PFSK-1 (cell line): ENCODE measurements around the gene TMEM19.

Source experiments
- FOXP2 ChIP-seq: optimal IDR thresholded peaks from 2 replicates; pipeline ENCODE3; 2011; ENCODE audit warnings: borderline replicate concordance, control low read depth, inconsistent platforms; ENCODE audit not compliant: insufficient read depth; ENCODE audit errors: extremely low read length, extremely low read depth
- POLR2AphosphoS5 ChIP-seq: IDR thresholded peaks from 2 replicates; pipeline ENCODE4 v1.6.1; 2012; ENCODE audit warnings: low read depth, mild to moderate bottlenecking, control low read depth, low read length, moderate library complexity
- SIN3A ChIP-seq: IDR thresholded peaks from 2 replicates; pipeline ENCODE4 v1.6.1; 2012; ENCODE audit warnings: mild to moderate bottlenecking, low read length, moderate library complexity, borderline replicate concordance; ENCODE audit not compliant: insufficient read depth
- TAF1 ChIP-seq: IDR thresholded peaks from 2 replicates; pipeline ENCODE4 v1.6.1; 2012; ENCODE audit warnings: low read length, control low read depth, borderline replicate concordance; ENCODE audit not compliant: insufficient read depth
- TF ChIP-seq, protein P1 (sequence below), 2 experiments: IDR thresholded peaks; 2 replicates each; pipeline versions ENCODE4 v1.6.1 to v1.8.0; 2011 to 2012; ENCODE audit warnings: low read depth in 2 of 2, low read length in 2 of 2, control low read depth in 1 of 2, inconsistent platforms in 1 of 2, mild to moderate bottlenecking in 1 of 2, moderate library complexity in 1 of 2; ENCODE audit not compliant: insufficient read depth in 1 of 2

The TMEM19 gene

GRCh38 chr12:71688961-71689570 lies 3.2 kb downstream of the TMEM19 start:
- TF ChIP-seq SIN3A = no peak

- TF ChIP-seq FOXP2 (no peak), POLR2AphosphoS5 (no peak), TAF1 (no peak), SIN3A (no peak)
- TF ChIP-seq, protein P1, sequence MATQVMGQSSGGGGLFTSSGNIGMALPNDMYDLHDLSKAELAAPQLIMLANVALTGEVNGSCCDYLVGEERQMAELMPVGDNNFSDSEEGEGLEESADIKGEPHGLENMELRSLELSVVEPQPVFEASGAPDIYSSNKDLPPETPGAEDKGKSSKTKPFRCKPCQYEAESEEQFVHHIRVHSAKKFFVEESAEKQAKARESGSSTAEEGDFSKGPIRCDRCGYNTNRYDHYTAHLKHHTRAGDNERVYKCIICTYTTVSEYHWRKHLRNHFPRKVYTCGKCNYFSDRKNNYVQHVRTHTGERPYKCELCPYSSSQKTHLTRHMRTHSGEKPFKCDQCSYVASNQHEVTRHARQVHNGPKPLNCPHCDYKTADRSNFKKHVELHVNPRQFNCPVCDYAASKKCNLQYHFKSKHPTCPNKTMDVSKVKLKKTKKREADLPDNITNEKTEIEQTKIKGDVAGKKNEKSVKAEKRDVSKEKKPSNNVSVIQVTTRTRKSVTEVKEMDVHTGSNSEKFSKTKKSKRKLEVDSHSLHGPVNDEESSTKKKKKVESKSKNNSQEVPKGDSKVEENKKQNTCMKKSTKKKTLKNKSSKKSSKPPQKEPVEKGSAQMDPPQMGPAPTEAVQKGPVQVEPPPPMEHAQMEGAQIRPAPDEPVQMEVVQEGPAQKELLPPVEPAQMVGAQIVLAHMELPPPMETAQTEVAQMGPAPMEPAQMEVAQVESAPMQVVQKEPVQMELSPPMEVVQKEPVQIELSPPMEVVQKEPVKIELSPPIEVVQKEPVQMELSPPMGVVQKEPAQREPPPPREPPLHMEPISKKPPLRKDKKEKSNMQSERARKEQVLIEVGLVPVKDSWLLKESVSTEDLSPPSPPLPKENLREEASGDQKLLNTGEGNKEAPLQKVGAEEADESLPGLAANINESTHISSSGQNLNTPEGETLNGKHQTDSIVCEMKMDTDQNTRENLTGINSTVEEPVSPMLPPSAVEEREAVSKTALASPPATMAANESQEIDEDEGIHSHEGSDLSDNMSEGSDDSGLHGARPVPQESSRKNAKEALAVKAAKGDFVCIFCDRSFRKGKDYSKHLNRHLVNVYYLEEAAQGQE (IDR thresholded peaks at IDR 0.05; ENCODE audit: insufficient read depth in 1 of 2, low read depth in 2 of 2, low read length in 2 of 2) = no peak
Measured at GRCh38 chr12:71691504-71692129, 5.7 kb downstream of the TMEM19 start.

DNA sequence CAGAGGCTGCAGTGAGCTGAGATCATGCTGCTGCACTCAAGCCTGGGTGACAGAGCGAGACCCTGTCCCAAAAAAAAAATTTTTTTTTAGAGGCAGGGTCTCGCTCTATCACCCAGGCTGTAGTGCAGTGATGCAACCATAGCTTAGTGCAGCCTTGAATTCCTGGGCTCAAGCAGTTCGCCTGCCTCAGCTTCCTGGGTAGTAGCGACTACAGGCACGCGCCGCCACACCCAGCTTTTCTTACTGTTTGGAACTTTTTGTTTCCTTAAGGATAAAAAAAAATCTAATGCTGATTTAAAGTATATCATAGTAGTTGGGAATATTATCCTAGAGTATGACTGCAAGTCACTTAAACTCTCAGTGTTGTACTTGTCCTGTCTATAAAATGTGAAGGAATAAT lies 7.2 kb downstream of the TMEM19 start:
- no peak for TF ChIP-seq SIN3A
- no peak for TF ChIP-seq POLR2AphosphoS5
- no peak for TF ChIP-seq FOXP2
- TF ChIP-seq TAF1 = no peak
- TF ChIP-seq, protein P1 (IDR thresholded peaks at IDR 0.05; ENCODE audit: insufficient read depth in 1 of 2, low read depth in 2 of 2, low read length in 2 of 2) = no peak

DNA sequence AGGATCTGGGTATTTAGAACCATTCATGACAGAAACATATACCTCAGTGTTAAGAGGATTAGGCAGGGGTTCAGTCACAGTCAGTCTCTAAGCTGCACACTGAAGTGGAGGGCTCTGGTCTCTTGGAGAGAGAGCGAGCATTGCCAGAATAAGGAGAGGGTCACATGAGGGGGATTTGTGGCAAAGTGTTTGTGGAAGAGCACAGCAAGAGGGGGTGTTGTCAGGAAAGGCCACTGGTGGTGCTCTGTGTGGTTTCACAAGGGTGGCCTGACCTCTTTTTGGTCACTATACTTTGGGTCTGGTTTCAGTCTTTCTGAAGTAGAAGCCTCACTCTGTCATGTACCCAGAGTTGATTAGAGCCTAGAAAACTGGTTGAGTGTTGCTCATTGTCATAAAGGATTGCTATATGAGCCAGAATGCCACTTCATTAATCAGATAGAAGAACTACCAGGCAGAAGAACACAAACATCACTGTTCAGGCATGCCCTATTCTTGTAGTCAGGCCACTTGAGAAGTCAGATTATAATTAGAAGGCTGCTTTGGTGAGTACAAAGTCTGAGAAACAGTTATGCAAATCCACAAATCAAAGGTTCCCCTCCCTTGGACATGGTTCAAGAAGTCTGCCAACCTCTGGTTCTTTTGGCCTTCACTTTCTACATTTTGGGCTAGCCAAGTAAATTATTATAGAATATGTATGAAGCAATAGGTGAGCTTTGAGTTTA lies 8.4 kb downstream of the TMEM19 start:
- TF ChIP-seq, protein P1 (IDR thresholded peaks at IDR 0.05; ENCODE audit: insufficient read depth in 1 of 2, low read depth in 2 of 2, low read length in 2 of 2) = no peak
- TF ChIP-seq FOXP2 (no peak), TAF1 (no peak), SIN3A (no peak), POLR2AphosphoS5 (no peak)

- TF ChIP-seq TAF1 = no peak
- no peak for TF ChIP-seq POLR2AphosphoS5
- TF ChIP-seq, protein P1 (IDR thresholded peaks at IDR 0.05; ENCODE audit: insufficient read depth in 1 of 2, low read depth in 2 of 2, low read length in 2 of 2) = no peak
- TF ChIP-seq SIN3A = no peak
- no peak for TF ChIP-seq FOXP2
Measured at GRCh38 chr12:71695782-71696181, 9.9 kb downstream of the TMEM19 start.
